HepG2 (cell line): ENCODE data around the gene AGAP1. TPM values are rescaled to one million over a fixed set of nuclear protein-coding genes. Genes with fewer than 3 reads are reported as not detected.

Source experiments
- ASH2L ChIP-seq: fragments of 300-600, 200-600 bp; sonication (generic); IDR thresholded peaks from 2 replicates; pipeline ENCODE4 v1.7.0; 2017; ENCODE audit warnings: low read depth, mild to moderate bottlenecking, moderate library complexity, mixed read lengths, low read length; ENCODE audit not compliant: insufficient read length
- EP300 ChIP-seq, 3 experiments: sonication (generic) in 1 of 3; formaldehyde crosslinking in 1 of 3; IDR thresholded peaks; 2 replicates each; pipeline versions ENCODE4 v1.5.1 to v1.6.1; 2011 to 2020; ENCODE audit warnings: low read depth in 2 of 3, low read length in 2 of 3, borderline replicate concordance in 1 of 3, improper control_type of control experiment in 1 of 3, mild to moderate bottlenecking in 1 of 3, missing genetic modification reagents in 1 of 3, moderate library complexity in 1 of 3
- HNF4A ChIP-seq: sonication (generic); formaldehyde crosslinking; IDR thresholded peaks from 2 replicates; pipeline ENCODE4 v1.4.0; 2020; ENCODE audit warnings: missing genetic modification reagents
- HOXA5 ChIP-seq: sonication (generic); formaldehyde crosslinking; IDR thresholded peaks from 2 replicates; pipeline ENCODE4 v1.4.0; 2020; ENCODE audit warnings: missing genetic modification reagents
- MLLT10 ChIP-seq: sonication (generic); formaldehyde crosslinking; IDR thresholded peaks from 2 replicates; pipeline ENCODE4 v1.4.0; 2020; ENCODE audit warnings: missing genetic modification reagents
- NFKB2 ChIP-seq: sonication (generic); formaldehyde crosslinking; IDR thresholded peaks from 2 replicates; pipeline ENCODE4 v1.4.0; 2020; ENCODE audit warnings: missing genetic modification reagents, borderline replicate concordance
- RARG ChIP-seq: sonication (generic); formaldehyde crosslinking; IDR thresholded peaks from 2 replicates; pipeline ENCODE4 v1.4.0; 2020; ENCODE audit warnings: low read depth, mild to moderate bottlenecking, missing genetic modification reagents
- TARDBP ChIP-seq: sonication (generic); formaldehyde crosslinking; IDR thresholded peaks from 2 replicates; pipeline ENCODE4 v1.8.0; 2022; ENCODE audit warnings: mild to moderate bottlenecking, missing genetic modification reagents
- TBX2 ChIP-seq: sonication (generic); formaldehyde crosslinking; IDR thresholded peaks from 2 replicates; pipeline ENCODE4 v1.5.0; 2020; ENCODE audit warnings: missing genetic modification reagents, mild to moderate bottlenecking, borderline replicate concordance
- THRA ChIP-seq: sonication (generic); formaldehyde crosslinking; IDR thresholded peaks from 2 replicates; pipeline ENCODE4 v1.4.0; 2020; ENCODE audit warnings: missing genetic modification reagents, borderline replicate concordance
- ZFP90 ChIP-seq: sonication (generic); formaldehyde crosslinking; IDR thresholded peaks from 2 replicates; pipeline ENCODE4 v1.8.0; 2022; ENCODE audit warnings: missing genetic modification reagents, mild to moderate bottlenecking, inconsistent platforms, borderline replicate concordance
- ZNF317 ChIP-seq: sonication (generic); formaldehyde crosslinking; IDR thresholded peaks from 2 replicates; pipeline ENCODE4 v1.5.0; 2020; ENCODE audit warnings: mild to moderate bottlenecking, missing genetic modification reagents
- ZNF7 ChIP-seq: IDR thresholded peaks from 2 replicates; pipeline ENCODE4 v1.6.1; 2016; ENCODE audit warnings: missing biosample characterization, missing genetic modification reagents
- polyA plus RNA-seq, 8 experiments: library from polyadenylated mRNA; depleted of rRNA in 3 of 8; stranded (reverse) in 7 of 8; unstranded in 1 of 8; fragments of >200 nt; fragmentation: Illumina TruSeq in 4 of 8; extraction: Trizol in 4 of 8; gene quantifications; 2 replicates each; pipeline versions ENCODE4 v1.2.1 to v1.2.3, GENCODE V29; 2011 to 2016; ENCODE audit warnings: low read depth in 4 of 8, missing spikeins in 1 of 8, mixed read lengths in 1 of 8; ENCODE audit not compliant: insufficient read depth in 1 of 8
- total RNA-seq, 5 experiments: library from RNA; depleted of rRNA; stranded (reverse); fragments of >200 nt; fragmentation: Illumina TruSeq; extraction: Trizol; gene quantifications; 2 replicates each; pipeline ENCODE4 v1.2.3, GENCODE V29; 2016; ENCODE audit warnings: low read depth in 1 of 5
- TF ChIP-seq, protein P1 (sequence below), 2 experiments: sonication (generic) in 1 of 2; formaldehyde crosslinking in 1 of 2; IDR thresholded peaks; 2 replicates each; pipeline versions ENCODE4 v1.5.1 to v1.6.1; 2011 to 2020; ENCODE audit warnings: borderline replicate concordance in 1 of 2, low read depth in 1 of 2, low read length in 1 of 2, mild to moderate bottlenecking in 1 of 2, missing genetic modification reagents in 1 of 2, moderate library complexity in 1 of 2
- TF ChIP-seq, protein P2 (sequence below): sonication (generic); formaldehyde crosslinking; IDR thresholded peaks from 2 replicates; pipeline ENCODE4 v1.8.0; 2022; ENCODE audit warnings: missing genetic modification reagents, mild to moderate bottlenecking, moderate library complexity, borderline replicate concordance
- TF ChIP-seq, protein P3 (sequence below): IDR thresholded peaks from 2 replicates; pipeline ENCODE4 v1.6.1; 2016; ENCODE audit warnings: low read depth
- TF ChIP-seq, protein P4 (sequence below): sonication (generic); formaldehyde crosslinking; IDR thresholded peaks from 2 replicates; pipeline ENCODE4 v1.4.0; 2020; ENCODE audit warnings: missing genetic modification reagents

The AGAP1 gene
- total and polyA plus RNA-seq, 2 of the 13 experiments (the other 11 are each of a cell fraction or from before 2014, with no cell fraction given): 21.2 to 32.7 TPM

DNA sequence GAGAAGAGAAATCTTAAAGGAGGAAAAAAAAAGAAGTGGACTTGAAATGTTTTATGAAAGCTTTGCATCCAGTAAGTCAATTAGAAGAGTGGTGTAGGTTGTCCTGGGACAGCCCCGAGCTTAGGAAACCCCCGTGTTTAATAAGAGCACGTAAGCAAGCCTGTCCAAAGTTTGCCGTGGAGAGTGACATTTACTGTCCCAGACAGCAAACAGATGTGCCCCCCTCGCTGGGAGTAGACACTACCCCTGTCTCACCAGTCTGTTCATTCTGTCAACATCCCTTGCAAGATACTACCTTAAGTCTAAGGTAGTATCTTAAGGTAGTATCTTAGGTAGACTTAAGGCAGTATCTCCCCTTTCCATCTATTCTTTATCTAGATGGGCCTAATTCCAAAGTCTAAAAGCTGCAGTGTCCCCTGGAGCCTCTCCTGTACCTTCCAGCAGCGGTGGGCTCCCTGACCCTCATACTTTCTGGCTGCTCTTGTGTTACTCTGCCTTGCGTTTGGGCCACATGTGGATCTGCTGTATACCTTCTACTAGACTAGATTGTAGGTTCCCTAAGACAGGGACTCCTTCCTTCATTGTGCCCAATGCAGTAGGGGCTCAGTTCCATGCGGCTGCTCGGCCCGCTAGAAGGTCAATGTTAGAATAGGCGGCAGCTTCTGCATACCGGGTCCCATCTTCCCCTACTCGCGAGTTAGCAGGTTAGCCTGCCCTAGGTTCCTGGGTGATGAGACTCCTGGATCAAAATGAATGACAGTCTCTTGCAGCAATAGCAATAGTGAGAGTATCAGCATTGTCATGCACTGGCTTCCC is 430.2 kb downstream of the AGAP1 start (continued):
- TF ChIP-seq, protein P1, sequence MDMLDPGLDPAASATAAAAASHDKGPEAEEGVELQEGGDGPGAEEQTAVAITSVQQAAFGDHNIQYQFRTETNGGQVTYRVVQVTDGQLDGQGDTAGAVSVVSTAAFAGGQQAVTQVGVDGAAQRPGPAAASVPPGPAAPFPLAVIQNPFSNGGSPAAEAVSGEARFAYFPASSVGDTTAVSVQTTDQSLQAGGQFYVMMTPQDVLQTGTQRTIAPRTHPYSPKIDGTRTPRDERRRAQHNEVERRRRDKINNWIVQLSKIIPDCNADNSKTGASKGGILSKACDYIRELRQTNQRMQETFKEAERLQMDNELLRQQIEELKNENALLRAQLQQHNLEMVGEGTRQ (IDR thresholded peaks at IDR 0.05; ENCODE audit: low read depth, low read length): no peak
- TF ChIP-seq, protein P1 (CRISPR knock-in tag; IDR thresholded peaks at IDR 0.05; ENCODE audit: borderline replicate concordance): no peak
- TF ChIP-seq TARDBP (CRISPR knock-in tag) (peak; percentile 3; the same call in 1 of the 2 replicates), RARG (no peak), THRA (CRISPR knock-in tag) (peak; percentile 51; the same call in 1 of the 2 replicates), ASH2L (peak; percentile 19), ZNF7 (CRISPR knock-in tag) (peak; percentile 66), NFKB2 (CRISPR knock-in tag) (0 out of 2 replicates have a peak, but pooled peaks have one; percentile 39), TBX2 (CRISPR knock-in tag) (no peak), HNF4A (CRISPR knock-in tag) (peak; percentile 31; the same call in 1 of the 2 replicates), ZNF317 (peak; percentile 59), EP300 (IDR thresholded peaks at IDR 0.05; ENCODE audit: low read depth in 2 of 2, low read length in 2 of 2) (no peak), EP300 (CRISPR knock-in tag; IDR thresholded peaks at IDR 0.05; ENCODE audit: borderline replicate concordance) (no peak), HOXA5 (CRISPR knock-in tag) (0 out of 2 replicates have a peak, but pooled peaks have one; percentile 11), ZFP90 (CRISPR knock-in tag) (no peak), MLLT10 (CRISPR knock-in tag) (no peak)
- TF ChIP-seq, protein P2, sequence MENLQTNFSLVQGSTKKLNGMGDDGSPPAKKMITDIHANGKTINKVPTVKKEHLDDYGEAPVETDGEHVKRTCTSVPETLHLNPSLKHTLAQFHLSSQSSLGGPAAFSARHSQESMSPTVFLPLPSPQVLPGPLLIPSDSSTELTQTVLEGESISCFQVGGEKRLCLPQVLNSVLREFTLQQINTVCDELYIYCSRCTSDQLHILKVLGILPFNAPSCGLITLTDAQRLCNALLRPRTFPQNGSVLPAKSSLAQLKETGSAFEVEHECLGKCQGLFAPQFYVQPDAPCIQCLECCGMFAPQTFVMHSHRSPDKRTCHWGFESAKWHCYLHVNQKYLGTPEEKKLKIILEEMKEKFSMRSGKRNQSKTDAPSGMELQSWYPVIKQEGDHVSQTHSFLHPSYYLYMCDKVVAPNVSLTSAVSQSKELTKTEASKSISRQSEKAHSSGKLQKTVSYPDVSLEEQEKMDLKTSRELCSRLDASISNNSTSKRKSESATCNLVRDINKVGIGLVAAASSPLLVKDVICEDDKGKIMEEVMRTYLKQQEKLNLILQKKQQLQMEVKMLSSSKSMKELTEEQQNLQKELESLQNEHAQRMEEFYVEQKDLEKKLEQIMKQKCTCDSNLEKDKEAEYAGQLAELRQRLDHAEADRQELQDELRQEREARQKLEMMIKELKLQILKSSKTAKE: peak; percentile 65
- TF ChIP-seq, protein P3, sequence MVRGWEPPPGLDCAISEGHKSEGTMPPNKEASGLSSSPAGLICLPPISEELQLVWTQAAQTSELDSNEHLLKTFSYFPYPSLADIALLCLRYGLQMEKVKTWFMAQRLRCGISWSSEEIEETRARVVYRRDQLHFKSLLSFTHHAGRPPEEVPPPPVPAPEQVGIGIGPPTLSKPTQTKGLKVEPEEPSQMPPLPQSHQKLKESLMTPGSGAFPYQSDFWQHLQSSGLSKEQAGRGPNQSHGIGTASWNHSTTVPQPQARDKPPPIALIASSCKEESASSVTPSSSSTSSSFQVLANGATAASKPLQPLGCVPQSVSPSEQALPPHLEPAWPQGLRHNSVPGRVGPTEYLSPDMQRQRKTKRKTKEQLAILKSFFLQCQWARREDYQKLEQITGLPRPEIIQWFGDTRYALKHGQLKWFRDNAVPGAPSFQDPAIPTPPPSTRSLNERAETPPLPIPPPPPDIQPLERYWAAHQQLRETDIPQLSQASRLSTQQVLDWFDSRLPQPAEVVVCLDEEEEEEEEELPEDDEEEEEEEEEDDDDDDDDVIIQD (CRISPR knock-in tag): no peak; the same call in 1 of the 2 replicates
- TF ChIP-seq, protein P4, sequence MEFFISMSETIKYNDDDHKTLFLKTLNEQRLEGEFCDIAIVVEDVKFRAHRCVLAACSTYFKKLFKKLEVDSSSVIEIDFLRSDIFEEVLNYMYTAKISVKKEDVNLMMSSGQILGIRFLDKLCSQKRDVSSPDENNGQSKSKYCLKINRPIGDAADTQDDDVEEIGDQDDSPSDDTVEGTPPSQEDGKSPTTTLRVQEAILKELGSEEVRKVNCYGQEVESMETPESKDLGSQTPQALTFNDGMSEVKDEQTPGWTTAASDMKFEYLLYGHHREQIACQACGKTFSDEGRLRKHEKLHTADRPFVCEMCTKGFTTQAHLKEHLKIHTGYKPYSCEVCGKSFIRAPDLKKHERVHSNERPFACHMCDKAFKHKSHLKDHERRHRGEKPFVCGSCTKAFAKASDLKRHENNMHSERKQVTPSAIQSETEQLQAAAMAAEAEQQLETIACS (CRISPR knock-in tag): no peak
